ENCODE results near the gene HOXD4.

GRCh38 chr2:176142281-176142680 lies 9.1 kb upstream of the HOXD4 start:
- no peak for TF ChIP-seq POLR2A (IDR thresholded peaks at IDR 0.05)
- TF ChIP-seq, protein P1, sequence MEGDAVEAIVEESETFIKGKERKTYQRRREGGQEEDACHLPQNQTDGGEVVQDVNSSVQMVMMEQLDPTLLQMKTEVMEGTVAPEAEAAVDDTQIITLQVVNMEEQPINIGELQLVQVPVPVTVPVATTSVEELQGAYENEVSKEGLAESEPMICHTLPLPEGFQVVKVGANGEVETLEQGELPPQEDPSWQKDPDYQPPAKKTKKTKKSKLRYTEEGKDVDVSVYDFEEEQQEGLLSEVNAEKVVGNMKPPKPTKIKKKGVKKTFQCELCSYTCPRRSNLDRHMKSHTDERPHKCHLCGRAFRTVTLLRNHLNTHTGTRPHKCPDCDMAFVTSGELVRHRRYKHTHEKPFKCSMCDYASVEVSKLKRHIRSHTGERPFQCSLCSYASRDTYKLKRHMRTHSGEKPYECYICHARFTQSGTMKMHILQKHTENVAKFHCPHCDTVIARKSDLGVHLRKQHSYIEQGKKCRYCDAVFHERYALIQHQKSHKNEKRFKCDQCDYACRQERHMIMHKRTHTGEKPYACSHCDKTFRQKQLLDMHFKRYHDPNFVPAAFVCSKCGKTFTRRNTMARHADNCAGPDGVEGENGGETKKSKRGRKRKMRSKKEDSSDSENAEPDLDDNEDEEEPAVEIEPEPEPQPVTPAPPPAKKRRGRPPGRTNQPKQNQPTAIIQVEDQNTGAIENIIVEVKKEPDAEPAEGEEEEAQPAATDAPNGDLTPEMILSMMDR (IDR thresholded peaks at IDR 0.05): no peak

All from heart left ventricle (tissue), 13 donors.